HepG2 (cell line): Measurements from ENCODE around the gene ZNF678. TPM values are rescaled to one million over a fixed set of nuclear protein-coding genes. Genes with fewer than 3 reads are reported as not detected.
"Not testable (repeated sequence)": the region's sequence is repeated elsewhere in the genome, so short reads cannot be mapped to it uniquely, and the experiment has no call there.

Experiments
- ATAC-seq: fragments of 200-7000 bp; cut with Tn5 transposase; 3 replicates; pipeline ENCODE4 v1.9.1; 2020; ENCODE audit warnings: mild to moderate bottlenecking, moderate library complexity
- BruUV-seq: library from RNA; stranded (reverse); fragments of 400-500 nt; replicated peaks from 2 replicates; lab custom pipeline; 2021; lab: Mats Ljungman, UMichigan
- CTCF ChIA-PET: fragments of 300-600 bp; formaldehyde crosslinking; extraction: SDS; loops from one replicate; lab custom pipeline; 2021; ENCODE audit warnings: low total read pairs, inconsistent platforms, low intra/inter-chr PET ratio; lab: Yijun Ruan, JAX
- POLR2A ChIA-PET: fragments of 350-600 bp; sonication (Branson Sonifier 250); formaldehyde crosslinking; loops from one replicate; lab custom pipeline; 2020; ENCODE audit warnings: antibody characterized with exemption, inconsistent platforms; lab: Yijun Ruan, JAX
- DNase-seq: peaks from one replicate; pipeline ENCODE4 v3.0.0-alpha.2; 2015; ENCODE audit warnings: low spot score
- FAIRE-seq: peaks from 3 replicates; lab custom pipeline; 2011; peaks lifted over from hg19 to GRCh38; lab: Jason Lieb, UNC
- H2AFZ ChIP-seq: one replicate; pipeline ENCODE4 v1.6.1; 2011; ENCODE audit warnings: low read length, inconsistent platforms
- H3K27ac ChIP-seq: fragments of 300-600 bp; 3 replicates; pipeline ENCODE4 v1.8.0; 2011; ENCODE audit warnings: mixed run types, mild to moderate bottlenecking, mixed read lengths, low read length, inconsistent platforms; ENCODE audit not compliant: insufficient read depth; ENCODE audit errors: extremely low read length
- H3K27me3 ChIP-seq, 2 experiments: fragments of 200-600 bp in 1 of 2; 2 replicates in 1 of 2; 3 replicates in 1 of 2; pipeline versions ENCODE4 v1.6.0 to v1.8.0; 2011; ENCODE audit warnings: low read length in 2 of 2, mild to moderate bottlenecking in 2 of 2, moderate library complexity in 2 of 2, inconsistent platforms in 1 of 2; ENCODE audit not compliant: insufficient read depth in 2 of 2, control insufficient read depth in 1 of 2
- H3K36me3 ChIP-seq, 2 experiments: fragments of 200-600 bp in 1 of 2; replicated peaks in 1 of 2; 2 replicates in 1 of 2; 3 replicates in 1 of 2; pipeline versions ENCODE4 v1.5.1 to v1.8.0; 2011; ENCODE audit warnings: low read length in 2 of 2, inconsistent platforms in 1 of 2; ENCODE audit not compliant: insufficient read depth in 2 of 2, control insufficient read depth in 1 of 2
- H3K4me1 ChIP-seq: 2 replicates; pipeline ENCODE4 v1.5.1; 2012; ENCODE audit warnings: low read length, inconsistent platforms; ENCODE audit not compliant: insufficient read depth
- H3K4me2 ChIP-seq: 2 replicates; pipeline ENCODE4 v1.6.0; 2011; ENCODE audit warnings: low read depth, low read length, inconsistent platforms
- H3K4me3 ChIP-seq, 3 experiments: fragments of 200-600 bp in 1 of 3; sonication (generic), shearing (Covaris generic) in 1 of 3; replicated peaks in 1 of 3; 2 replicates each; pipeline ENCODE4 v1.5.1; 2011 to 2016; ENCODE audit warnings: low read length in 3 of 3, inconsistent platforms in 2 of 3, low read depth in 2 of 3, mild to moderate bottlenecking in 2 of 3, control low read depth in 1 of 3, mixed read lengths in 1 of 3; ENCODE audit not compliant: insufficient read depth in 1 of 3
- H3K79me2 ChIP-seq: one replicate; pipeline ENCODE4 v1.6.1; 2011; ENCODE audit warnings: low read length, inconsistent platforms; ENCODE audit not compliant: insufficient read depth
- H3K9ac ChIP-seq: 2 replicates; pipeline ENCODE4 v1.6.0; 2011; ENCODE audit warnings: mild to moderate bottlenecking, low read depth, low read length, inconsistent platforms; ENCODE audit not compliant: insufficient read depth
- H3K9me3 ChIP-seq: 2 replicates; pipeline ENCODE4 v1.5.1; 2012; ENCODE audit warnings: mild to moderate bottlenecking, low read length
- H4K20me1 ChIP-seq: 2 replicates; pipeline ENCODE4 v1.6.0; 2011; ENCODE audit warnings: inconsistent platforms, mild to moderate bottlenecking, low read length, moderate library complexity; ENCODE audit not compliant: insufficient read depth
- ISX ChIP-seq: sonication (generic); formaldehyde crosslinking; conservative IDR thresholded peaks from 2 replicates; pipeline ENCODE4 v1.5.0; 2020; ENCODE audit warnings: missing genetic modification reagents
- SRSF9 ChIP-seq: fragments of 200-400 bp; formaldehyde crosslinking; IDR thresholded peaks from 2 replicates; pipeline ENCODE4 v1.6.1; 2018; ENCODE audit warnings: borderline replicate concordance, mild to moderate bottlenecking, low read depth, low read length; ENCODE audit not compliant: insufficient read depth, poor library complexity, severe bottlenecking
- ZNF235 ChIP-seq: sonication (generic); formaldehyde crosslinking; IDR thresholded peaks from 2 replicates; pipeline ENCODE4 v1.8.1; 2023; ENCODE audit warnings: mild to moderate bottlenecking, missing genetic modification reagents, borderline replicate concordance
- WGBS: methylation state at CpG from one replicate; pipeline ENCODE4 v1.1.6; 2017; ENCODE audit warnings: low lambda C conversion rate; 5-methylcytosine and 5-hydroxymethylcytosine counted together
- in situ Hi-C: cut with HindIII; loops from 2 replicates; pipeline ENCODE4 v1.10.0; 2017; ENCODE audit warnings: low pct_unique_long_range_greater_than_20kb; ENCODE audit not compliant: extremely low pct_ligation_motif_present
- intact Hi-C: fragments of 100-400 bp; cut with micrococcal nuclease; formaldehyde crosslinking; loops from one replicate; pipeline ENCODE4 v1.10.0; 2022; ENCODE audit not compliant: unreplicated experiment
- polyA plus RNA-seq, 8 experiments: library from polyadenylated mRNA; depleted of rRNA in 3 of 8; stranded (reverse) in 7 of 8; unstranded in 1 of 8; fragments of >200 nt; fragmentation: Illumina TruSeq in 4 of 8; extraction: Trizol in 4 of 8; gene quantifications; 2 replicates each; pipeline versions ENCODE4 v1.2.1 to v1.2.3, GENCODE V29; 2011 to 2016; ENCODE audit warnings: low read depth in 4 of 8, missing spikeins in 1 of 8, mixed read lengths in 1 of 8; ENCODE audit not compliant: insufficient read depth in 1 of 8
- total RNA-seq, 5 experiments: library from RNA; depleted of rRNA; stranded (reverse); fragments of >200 nt; fragmentation: Illumina TruSeq; extraction: Trizol; gene quantifications; 2 replicates each; pipeline ENCODE4 v1.2.3, GENCODE V29; 2016; ENCODE audit warnings: low read depth in 1 of 5

ZNF678 gene
- total and polyA plus RNA-seq, 2 of the 13 experiments (the other 11 are each of a cell fraction or from before 2014, with no cell fraction given) = 2.0 to 7.6 TPM

DNA sequence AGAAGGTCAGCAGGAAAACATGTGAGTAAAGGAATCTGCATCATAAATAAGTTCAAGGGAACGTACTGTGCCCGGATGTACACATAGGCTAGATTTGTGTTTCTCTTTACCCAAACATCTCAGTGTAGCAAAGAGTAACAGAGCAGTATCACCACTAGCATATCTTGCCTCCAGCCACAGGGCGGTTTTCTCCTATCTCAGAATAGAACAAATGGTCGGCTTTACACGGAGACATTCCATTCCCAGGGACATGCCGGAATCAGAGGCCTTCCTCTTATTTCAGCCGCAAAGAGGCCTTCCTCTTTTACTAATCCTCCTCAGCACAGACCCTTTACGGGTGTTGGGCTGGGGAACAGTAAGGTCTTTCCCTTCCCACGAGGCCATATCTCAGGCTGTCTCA lies 42.9 kb downstream of the ZNF678 start:
- BruUV-seq, H4K20me1 ChIP-seq, H3K4me1 ChIP-seq, H3K4me2 ChIP-seq, H3K36me3 ChIP-seq, H3K79me2 ChIP-seq, in situ Hi-C loops, POLR2A ChIA-PET, CTCF ChIA-PET, DNase-seq, H3K4me3 ChIP-seq, FAIRE-seq, H2AFZ ChIP-seq, H3K27ac ChIP-seq, H3K27me3 ChIP-seq, H3K9ac ChIP-seq, intact Hi-C loops, ATAC-seq: not testable (repeated sequence)
- H3K9me3 ChIP-seq = peaks cover 11% of the 10 kb centered on the region
- WGBS = 96% methylated on average over 9 of the region's 9 CpGs

DNA sequence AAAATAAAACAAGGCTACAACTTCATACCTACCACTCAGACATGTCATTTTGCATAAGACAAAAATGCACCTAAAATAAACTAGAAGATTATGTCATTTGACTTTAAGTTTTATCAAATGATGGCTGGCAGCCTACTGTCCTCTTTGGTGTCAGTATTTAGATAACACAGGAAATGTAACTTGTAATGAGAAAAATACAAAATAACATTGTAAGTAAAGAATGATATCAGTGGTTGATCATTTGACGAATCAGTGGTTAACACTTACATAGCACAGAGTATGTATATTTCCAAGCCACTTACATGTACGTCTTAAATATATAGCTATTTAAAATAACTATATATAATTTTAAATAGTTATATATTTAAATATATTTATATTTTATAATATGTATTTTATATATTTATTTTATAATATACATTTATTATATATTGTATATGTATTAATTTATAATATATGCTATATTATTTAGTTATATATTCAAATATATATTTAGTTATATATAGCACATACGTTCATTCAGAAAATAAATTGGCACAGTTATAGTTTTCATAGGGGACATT lies 44.1 kb downstream of the ZNF678 start:
- no peak for TF ChIP-seq SRSF9
- no peak for TF ChIP-seq ZNF235 (CRISPR knock-in tag)
- TF ChIP-seq ISX (CRISPR knock-in tag) = no peak
- Histone ChIP-seq H3K4me1 (no peaks in the 10 kb centered on the region), H3K4me3 (no peak overlapping the region), H3K27ac (no peak overlapping the region), H3K36me3 (no peaks in the 10 kb centered on the region; a peak in 2 of 5 replicates), H3K4me2 (no peak overlapping the region), H3K9ac (no peak overlapping the region), H2AFZ (no peak overlapping the region), H3K79me2 (no peaks in the 10 kb centered on the region), H4K20me1 (no peaks in the 10 kb centered on the region), H3K9me3 (peaks cover 21% of the 10 kb centered on the region), H3K27me3 (no peaks in the 10 kb centered on the region)
- in situ Hi-C loops = no loop called here
- POLR2A ChIA-PET = no interaction called here
- intact Hi-C loops = no loop called here
- BruUV-seq = no TSS peak
- ATAC-seq = no peak
- CTCF ChIA-PET = no interaction called here
- WGBS = 95% methylated on average over 3 of the region's 3 CpGs
- FAIRE-seq = no peak
- DNase-seq = no peak
